Putamen (tissue), 1 donor: ENCODE measurements around the gene ATXN2.
"Not testable (repeated sequence)": the region's sequence is repeated elsewhere in the genome, so short reads cannot be mapped to it uniquely, and the experiment has no call there.

Experiments
- DNase-seq: peaks from one replicate; pipeline ENCODE4 v3.0.0-alpha.2; 2016; ENCODE audit warnings: low spot score

The ATXN2 gene

DNA sequence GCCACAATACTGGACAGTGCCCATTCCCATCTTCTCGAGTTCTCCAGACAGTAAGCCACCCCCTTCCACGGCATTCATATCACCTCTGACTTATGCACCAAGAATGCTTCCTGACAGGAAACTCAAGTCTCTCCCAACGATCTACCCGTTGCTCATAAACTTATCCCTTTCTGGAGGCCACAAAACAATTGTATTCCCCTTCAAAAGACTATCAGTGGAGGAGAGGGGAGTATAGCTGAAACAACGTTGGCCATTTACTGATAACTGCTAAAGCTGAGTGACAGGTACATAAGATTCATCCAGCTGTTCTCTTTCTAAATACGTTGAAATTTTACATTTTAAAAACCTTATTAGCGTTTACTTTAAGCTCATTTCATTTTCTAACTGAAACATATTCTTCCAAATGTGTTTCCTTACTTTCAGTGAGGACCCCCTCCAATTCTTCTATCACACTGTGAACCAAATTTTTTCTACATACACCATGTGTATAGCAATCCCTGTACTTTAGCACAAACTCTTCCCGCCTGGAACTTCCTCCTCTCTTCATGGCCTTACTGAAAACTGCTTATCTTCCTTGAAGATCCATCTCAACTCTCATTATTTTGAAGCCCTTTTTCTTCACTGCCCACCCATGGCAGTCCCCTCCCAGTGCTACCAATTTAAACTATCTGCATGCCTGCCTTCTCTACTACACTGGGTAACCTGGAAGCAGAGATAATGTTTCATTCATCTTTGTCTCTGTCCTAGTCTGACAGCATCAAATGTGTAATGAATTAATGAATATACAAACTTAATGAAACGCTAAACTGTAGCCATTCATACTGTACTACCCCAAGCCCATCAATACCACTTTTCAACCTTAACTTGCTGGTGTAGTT lies 28.8 kb downstream of the ATXN2 start:
- no peak for DNase-seq

DNA sequence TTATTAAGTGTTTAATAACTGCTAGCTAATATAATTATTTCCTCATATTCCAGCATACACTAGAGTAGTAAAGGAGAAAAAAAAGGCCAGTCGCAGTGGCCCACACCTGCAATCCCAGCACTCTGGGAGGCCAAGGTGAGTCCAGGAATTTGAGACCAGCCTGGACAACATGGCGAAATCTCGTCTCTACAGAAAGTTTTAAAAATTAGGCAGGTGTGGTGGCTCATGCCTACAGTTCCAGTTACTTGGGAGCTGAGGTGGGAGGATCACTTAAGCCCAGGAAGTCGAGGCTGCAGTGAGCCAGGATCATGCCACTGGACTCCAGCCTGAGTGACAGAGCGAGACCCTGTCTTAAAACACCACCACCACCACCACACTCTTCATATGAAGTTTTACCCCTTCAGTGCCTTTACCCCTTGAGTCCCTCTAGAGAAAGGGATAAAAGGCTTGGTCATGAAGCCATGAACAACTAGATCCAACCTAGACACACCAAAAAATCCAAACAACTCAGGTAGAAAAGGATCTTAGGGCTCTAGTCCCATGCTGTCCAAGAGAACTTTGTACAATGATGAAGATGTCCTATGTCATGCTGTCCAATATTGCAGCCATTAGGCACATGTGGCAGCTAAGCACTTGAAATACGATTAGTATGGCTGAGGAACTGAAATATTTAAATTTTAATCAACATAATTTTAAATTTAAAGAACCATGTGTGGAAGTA lies 29.6 kb downstream of the ATXN2 start:
- DNase-seq, result no peak

DNA sequence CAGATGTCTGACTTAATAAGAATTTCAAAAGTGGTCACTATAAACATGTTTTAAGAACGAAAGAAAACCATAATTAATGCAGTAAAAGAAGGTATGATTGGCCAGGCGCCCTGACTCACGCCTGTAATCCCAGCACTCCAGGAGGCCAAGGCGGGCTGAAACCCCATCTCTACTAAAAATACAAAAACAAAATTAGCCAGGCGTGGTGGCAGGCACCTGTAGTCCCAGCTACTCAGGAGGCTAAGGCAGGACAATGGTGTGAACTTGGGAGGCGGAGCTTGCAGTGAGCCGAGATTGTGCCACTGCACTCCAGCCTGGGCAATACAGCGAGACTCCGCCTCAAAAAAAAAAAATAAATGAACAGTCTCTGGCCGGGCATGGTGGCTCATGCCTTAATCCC lies 38.3 kb downstream of the ATXN2 start:
- DNase-seq, result not testable (repeated sequence)

DNA sequence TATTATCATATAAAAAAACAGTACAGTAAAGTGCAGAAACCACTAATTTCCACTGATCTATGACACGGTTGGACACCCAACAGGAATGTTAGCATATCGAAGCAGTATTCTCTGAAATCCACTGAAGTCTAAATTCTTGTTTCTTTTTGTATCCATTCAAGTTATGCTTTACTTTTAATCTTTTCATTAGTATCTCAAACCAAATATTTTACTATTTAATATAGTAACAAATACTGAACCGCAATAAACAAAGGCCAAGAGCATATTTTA lies 41.1 kb downstream of the ATXN2 start:
- no peak for DNase-seq

DNA sequence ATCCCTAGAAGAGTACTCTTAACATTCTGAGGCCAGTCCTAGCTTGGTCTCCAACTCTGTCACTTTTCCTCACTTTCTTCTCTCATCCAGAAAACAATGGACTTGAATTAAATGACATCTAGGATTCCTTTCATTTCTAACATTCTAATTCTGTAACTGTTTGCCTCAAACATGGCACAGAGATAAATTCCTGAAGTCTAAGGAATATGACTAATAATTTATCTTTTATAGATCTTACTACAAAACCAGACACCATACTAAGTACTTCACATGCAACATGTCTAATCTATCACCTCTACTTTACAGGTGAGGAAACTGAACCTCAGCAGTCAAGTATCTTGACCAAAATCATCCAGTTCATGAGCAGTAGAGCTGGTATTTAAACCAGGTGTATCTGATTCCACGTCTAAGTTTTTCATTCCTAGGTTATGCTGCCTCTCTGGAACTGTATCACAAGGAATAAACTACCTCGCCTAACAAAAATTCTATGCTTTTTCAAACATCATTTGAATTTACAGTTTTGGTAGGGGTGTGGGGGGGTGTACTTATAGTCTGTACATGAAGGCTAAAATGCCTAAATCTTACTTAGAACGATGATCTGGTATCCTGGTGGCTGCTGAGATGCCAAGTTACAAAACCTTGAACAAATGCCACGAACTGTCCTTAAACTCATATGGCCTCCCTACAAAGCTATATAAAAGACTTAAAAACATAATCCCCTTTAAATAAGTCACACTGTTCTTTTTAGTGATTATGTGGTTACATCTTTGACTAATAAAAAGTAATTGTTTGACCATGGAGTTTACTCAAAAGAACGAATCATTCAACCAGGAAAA lies 41.6 kb downstream of the ATXN2 start:
- no peak for DNase-seq

DNA sequence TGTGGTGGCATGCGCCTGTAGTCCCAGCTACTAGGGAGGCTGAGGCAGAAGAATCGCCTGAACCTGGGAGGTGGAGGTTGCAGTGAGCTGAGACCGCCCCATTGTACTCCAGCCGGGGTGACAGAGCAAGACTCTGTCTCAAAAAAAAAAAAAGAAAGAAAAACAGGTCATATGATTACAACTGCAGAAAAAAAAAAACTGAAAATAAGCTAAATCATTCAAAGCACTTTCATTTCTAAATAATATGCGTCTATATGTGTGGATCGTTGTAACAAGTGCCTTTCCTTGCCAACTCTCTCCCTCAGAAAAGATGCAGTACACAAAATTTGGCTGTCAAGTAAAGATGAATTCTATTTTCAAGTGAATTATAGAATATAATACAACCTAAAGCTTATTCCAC lies 42.4 kb downstream of the ATXN2 start:
- DNase-seq, result no peak

DNA sequence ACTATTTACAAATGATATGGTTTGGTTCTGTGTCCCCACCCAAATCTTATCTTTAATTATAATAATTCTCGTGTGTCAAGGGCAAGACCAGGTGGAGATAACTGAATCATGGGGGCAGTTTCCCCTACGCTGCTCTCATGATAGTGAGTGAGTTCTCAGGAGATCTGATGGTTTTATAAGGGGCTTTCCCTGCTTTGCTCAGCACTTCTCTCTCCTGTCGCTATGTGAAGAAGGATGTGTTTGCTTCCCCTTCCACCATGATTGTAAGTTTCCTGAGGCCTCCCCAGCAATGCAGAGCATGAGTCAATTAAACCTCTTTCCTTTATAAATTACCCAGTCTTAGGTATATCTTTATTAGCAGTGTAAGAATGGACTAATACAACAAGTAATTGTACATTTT lies 43.8 kb downstream of the ATXN2 start:
- DNase-seq, result not testable (repeated sequence)

DNA sequence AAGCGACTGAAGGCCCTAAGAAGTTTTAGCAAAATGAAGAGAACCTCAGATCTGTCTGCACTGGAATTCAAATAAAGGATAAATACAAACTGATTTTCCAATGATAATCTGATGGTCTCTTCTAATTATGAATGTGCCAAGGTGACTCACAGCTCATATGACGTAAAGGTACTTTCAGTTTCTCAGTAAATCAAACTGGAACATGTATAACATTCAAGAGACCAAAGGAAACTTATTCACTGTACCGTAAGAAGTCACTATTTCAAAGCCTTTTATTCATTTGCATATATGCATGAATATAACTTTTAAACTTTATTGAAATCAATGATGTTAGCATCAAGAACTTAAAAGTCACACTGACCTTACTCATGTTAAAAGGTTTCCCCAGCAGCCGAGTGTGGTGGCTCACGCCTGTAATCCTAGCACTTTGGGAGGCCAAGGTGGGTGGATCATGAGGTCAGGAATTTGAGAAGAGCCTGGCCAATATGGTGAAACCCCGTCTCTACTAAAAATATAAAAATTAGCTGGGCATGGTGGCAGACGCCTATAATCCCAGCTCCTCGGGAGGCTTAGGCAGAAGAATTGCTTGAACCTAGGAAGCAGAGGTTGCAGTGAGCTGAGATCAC lies 52.2 kb downstream of the ATXN2 start:
- no peak for DNase-seq

DNA sequence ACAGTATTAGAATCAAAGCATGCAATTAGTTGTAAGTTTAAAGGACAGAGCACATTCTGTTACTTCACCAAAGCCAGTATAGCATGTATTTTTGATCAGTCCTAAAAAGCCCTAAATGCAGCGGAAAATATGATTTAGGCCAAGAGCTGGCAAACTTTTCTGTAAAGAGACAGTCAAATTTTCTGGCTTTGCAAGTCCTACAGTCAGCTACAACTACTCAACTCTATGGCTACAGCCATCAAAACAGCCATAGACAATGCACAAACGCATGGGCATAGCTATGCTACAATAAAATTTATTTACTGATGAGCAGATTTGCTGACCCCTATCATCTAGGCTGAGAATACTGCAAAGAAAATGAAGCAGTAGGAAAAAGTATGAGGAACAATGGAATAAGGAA lies 52.9 kb downstream of the ATXN2 start:
- DNase-seq, result no peak

DNA sequence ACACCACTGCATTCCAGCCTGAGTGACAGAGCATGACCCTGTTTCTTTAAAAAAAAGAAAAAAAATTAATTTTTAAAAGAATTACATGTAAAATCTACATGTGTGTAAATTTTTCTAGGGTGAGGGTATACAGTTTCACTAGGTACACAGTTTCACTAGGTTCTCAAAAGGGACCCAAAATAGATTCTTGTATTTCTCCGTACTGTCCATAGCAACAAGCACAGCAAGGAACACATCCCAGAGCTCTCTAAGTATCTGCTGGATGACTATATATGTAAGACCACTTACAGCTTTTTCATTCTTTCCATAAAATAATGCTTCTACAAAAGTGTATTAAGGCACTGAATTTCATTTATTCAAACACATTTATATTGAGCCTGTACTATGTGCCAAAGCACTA lies 55.1 kb downstream of the ATXN2 start:
- DNase-seq, result no peak

DNA sequence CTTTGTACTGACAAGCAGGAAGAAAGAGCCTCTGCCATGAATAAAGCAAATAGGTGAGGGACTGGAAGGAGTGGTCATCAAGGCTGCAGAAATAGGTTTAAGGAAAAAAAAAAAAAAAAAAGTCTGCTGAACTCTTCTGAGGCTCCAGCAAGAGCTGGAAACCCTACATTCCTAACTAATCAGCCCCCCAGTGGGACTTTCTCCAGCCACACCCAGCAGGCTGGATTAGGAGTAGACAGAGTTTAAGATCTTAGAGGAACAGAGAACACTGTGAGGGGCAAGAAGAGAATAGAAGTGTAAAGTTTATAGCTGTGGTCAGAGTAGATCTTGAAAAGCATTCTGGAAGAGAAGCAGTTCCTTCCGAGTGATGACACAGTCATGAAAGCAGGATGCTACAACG lies 66.4 kb downstream of the ATXN2 start:
- no peak for DNase-seq

DNA sequence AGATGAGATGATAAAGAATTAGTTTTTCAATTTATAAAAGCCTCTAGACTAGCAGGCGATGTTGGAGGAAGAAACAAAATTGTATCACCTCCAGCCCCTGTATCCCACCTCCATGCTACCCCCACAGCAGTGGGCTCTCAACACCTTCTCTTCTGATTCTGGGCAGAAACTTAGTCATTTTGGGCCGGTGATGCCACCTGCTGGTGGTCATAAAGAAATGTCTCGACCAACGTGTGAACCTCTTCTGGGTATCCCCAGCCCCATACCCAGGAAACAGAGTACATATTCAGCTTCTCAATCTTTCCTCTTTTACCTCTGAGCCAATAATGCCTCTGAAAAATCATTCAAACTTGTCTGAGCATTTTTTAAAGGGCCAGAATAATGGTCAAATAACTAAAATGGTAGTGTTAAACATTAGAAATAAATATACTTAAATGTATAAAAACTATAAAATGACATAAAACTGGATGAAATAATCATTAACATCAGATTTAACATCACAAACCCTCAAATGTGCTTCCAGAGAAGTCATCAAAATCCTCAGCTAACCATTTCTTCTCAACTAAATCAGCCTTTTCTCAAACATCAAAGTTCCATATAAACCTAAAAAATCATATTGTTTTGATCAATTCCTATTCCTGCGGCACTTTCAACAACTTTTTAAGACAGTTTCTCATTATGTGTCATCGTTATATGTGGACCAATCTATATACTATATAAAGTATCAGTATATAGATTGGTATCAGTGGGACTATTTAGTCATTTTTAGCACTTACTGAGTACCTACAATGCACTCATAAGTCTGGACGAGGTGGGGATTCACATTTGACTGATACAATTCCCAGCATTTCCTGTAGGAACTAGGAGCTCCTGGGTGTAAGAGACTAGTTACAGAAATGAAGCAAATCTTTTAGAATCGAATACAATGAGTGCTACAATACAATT lies 69.4 kb downstream of the ATXN2 start:
- peak; percentile 26 for DNase-seq

DNA sequence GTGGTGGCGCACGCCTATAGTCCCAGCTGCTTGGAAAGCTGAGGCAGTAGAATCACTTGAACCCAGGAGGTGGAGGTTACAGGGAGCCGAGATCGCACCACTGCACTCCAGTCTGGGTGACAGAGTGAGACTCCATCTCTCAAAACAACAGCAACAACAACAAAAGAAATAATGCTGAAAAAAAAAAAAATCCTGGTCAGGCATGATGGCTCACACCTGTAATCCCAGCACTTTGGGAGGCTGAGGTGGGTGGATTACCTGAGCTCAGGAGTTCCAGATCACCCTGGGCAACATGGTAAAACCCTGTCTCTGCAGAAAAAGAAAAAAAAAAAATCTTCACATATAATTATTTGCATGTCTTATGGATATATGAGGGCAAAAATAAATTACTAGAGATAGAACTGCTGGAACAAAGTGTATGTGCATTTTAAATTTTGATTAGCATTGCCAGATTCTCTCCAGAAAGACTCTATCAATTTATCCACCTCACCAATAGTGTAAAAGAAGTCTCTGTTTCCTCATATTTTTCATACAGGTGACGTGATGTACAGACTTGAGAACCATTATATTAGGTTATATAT lies 75.4 kb downstream of the ATXN2 start:
- no peak for DNase-seq

DNA sequence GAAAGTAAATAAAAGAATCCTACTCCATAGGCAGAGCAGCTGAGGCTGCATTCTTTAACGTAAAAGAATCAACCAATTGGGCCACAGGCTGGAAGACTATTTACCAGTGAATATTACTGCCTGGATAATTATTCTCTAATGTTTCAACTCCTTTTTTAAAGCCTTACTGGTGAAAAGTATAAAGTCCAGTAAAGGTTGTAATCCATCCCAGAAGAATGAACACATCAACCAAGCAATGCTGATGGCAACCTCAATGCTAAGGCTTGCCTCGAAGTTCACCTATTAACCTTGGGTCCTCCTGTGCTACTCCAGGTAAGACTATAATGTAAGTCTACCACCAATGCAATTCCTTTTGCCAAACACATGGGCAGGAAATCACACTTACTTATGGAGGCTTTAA lies 77.3 kb downstream of the ATXN2 start:
- DNase-seq, result no peak

DNA sequence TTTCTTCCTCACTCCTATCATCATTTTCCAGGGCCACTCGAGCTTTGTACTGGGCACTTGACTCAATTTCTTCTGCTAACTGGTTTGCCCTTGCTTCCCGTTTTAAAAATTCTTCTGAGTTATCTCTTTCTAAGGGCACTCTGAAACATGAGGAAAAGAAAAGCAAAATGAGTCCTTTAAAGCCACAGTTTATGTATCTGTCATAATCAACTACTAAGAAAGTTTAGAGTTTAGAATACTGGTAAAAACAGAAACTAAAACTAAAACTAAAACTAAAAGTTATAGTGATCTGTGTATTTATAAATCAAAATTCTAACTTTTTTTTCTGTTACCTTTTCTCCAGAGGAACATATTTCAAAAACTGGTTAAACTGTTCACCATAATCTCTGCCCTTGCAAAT lies 79.2 kb downstream of the ATXN2 start:
- no peak for DNase-seq

DNA sequence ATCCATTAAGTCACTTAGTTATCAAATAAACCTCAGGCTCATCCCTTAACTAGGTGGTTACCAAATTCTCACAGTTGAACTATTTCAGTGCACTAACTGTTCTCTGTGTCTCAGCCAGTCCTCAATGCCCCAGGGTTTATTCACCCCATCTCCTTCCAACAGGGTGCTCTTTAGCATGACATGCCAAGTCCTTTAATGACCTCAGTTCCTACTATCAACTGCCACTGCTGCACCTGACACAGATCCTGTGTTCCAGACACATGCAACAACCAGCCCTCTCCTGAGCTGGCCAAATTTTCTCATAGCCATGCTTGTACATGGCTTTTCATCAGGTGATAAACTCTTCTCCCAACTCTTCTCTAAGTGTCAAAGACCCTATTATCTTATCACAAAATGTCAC lies 80.0 kb downstream of the ATXN2 start:
- no peak for DNase-seq

DNA sequence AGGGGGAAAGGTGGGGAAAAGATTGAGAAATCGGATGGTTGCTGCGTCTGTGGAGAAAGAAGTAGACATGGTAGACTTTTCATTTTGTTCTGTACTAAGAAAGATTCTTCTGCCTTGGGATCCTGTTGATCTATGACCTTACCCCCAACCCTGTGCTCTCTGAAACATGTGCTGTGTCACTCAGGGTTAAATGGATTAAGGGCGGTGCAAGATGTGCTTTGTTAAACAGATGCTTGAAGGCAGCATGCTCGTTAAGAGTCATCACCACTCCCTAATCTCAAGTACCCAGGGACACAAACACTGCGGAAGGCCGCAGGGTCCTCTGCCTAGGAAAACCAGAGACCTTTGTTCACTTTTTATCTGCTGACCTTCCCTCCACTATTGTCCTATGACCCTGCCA lies 91.4 kb downstream of the ATXN2 start:
- DNase-seq, result not testable (repeated sequence)

DNA sequence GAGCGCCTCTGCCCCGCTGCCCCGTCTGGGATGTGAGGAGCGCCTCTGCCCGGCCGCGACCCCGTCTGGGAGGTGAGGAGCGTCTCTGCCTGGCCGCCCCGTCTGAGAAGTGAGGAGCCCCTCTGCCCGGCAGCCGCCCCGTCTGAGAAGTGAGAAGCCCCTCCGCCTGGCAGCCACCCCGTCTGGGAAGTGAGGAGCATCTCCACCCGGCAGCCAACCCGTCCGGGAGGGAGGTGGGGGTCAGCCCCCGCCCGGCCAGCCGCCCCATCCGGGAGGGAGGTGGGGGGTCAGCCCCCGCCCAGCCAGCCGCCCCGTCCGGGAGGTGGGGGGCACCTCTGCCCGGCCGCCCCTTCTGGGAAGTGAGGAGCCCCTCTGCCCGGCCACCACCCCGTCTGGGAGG lies 91.9 kb downstream of the ATXN2 start:
- DNase-seq, result not testable (repeated sequence)

DNA sequence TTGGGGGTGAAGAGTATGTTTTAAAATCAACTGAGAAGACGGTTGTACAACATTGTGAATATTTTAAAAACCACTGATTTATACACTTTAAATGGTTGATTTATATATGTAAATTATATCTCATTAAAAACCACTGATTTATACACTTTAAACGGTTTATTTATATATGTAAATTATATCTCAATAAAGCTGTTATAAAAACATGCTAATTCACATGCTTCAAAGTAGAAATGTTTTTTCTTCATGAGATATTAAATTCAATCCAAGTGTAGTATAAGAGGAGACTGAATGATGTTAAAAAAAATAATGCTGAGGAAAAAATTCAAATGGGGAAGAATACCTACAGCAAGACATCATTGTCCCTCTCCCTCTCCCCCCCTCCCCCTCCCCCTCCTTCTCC lies 92.9 kb downstream of the ATXN2 start:
- DNase-seq, result no peak

DNA sequence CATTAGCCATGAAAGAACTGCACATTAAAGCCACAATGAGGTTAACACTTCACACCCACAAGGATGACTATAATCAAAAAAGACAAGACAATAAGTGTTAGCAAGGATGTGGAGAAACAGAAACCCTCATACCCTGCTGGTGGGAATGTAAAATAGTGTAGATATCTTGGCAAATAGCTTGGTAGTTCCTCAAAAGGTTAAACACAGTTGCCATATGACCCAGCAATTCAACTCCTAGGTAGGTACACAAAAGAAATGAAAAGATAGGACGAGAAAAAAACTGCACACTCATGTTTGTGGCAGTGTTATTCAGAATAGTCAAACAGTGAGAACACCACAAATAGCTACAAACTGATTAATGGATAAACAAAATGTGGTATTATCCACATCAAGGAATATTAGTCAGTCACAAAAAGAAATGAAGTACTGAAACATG lies 93.5 kb downstream of the ATXN2 start:
- DNase-seq, result no peak

DNA sequence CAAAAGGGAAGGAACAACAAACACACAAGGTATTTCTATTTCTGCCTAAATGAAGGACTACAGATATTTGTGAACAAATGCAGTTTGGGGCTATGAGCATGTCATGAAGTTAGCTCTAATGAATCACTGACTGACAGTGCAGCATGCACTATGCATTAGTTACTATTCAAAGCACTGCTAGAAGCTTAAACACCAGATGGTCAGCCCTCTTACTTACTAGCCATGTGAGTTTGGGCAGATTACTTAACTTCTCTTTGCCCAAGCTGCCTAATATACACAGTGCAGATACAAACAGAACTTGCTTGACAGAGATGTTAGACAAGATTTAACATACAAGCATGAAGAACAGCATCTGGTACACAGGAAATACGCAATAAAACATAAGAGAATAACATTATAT lies 96.0 kb downstream of the ATXN2 start:
- DNase-seq, result no peak
